HEK293 (cell line): ENCODE data around the gene ADNP.

Experiments
- ATF2 ChIP-seq: fragments of 450-650 bp; formaldehyde crosslinking; IDR thresholded peaks from 2 replicates; pipeline ENCODE4 v1.5.1; 2016; ENCODE audit warnings: missing biosample characterization, missing genetic modification characterization, low read depth
- CTCF ChIP-seq: fragments of 450-650 bp; formaldehyde crosslinking; IDR thresholded peaks from 2 replicates; pipeline ENCODE4 v1.5.1; 2016; ENCODE audit warnings: missing biosample characterization, missing genetic modification characterization
- HOXA7 ChIP-seq: sonication (generic); formaldehyde crosslinking; IDR thresholded peaks from 2 replicates; pipeline ENCODE4 v1.8.1; 2022; ENCODE audit warnings: missing genetic modification reagents, borderline replicate concordance
- ZNF221 ChIP-seq: fragments of 450-650 bp; formaldehyde crosslinking; IDR thresholded peaks from 2 replicates; pipeline ENCODE4 v1.5.1; 2017; ENCODE audit warnings: missing biosample characterization, missing genetic modification characterization, borderline replicate concordance

DNA sequence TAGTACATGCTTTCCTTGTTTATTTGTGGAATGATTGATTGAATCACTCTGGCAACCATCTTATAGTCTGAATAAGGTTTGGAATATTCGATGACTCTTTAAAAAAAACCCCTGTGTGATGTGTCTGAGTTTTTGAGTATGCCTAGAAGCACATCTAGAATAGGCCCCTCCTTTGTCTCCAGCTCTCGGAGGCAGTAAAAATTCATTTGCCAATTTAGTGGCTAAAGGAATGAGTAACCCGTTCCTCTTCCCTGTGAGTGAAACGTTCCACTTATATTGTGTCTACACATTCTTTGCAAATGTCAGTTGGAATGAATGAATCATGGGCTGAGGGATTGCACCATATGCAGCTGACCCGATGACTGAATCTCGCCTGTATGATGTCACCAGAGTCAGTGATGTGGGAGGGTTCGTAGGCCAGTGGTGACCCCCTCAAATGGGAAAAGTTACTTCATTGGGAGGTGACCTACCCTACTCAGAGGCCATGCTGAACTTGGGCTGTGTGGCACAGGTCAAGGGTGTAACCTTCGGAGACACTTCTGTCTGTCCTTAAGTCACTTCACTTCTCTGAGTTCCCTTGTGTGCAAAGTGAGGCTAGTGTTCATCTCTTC lies 48.9 kb upstream of the ADNP start:
- TF ChIP-seq CTCF (no peak), HOXA7 (CRISPR knock-in tag) (no peak), ATF2 (peak; percentile 87), ZNF221 (tag by site-specific recombination) (no peak)
